GM19452 (cell line): ENCODE results near the gene RDH8.

Source experiments
- ATAC-seq: cut with Tn5 transposase; IDR thresholded peaks from one replicate; pipeline ENCODE4 v1.9.1; 2021; ENCODE audit not compliant: unreplicated experiment

RDH8 gene

GRCh38 chr19:10036601-10037071, 23.4 kb downstream of the RDH8 start:
- ATAC-seq, result no peak

- ATAC-seq, result no peak
Observed at GRCh38 chr19:10037367-10037766, 24.1 kb downstream of the RDH8 start.

GRCh38 chr19:10037809-10038208, 24.5 kb downstream of the RDH8 start:
- no peak for ATAC-seq

GRCh38 chr19:10043286-10043927, 30.1 kb downstream of the RDH8 start:
- no peak for ATAC-seq

GRCh38 chr19:10044390-10044789, 31.1 kb downstream of the RDH8 start:
- ATAC-seq, result no peak

GRCh38 chr19:10045371-10045770, 32.1 kb downstream of the RDH8 start:
- no peak for ATAC-seq

GRCh38 chr19:10049626-10050025, 36.3 kb downstream of the RDH8 start:
- no peak for ATAC-seq

- ATAC-seq, result no peak
Observed at GRCh38 chr19:10052602-10053360, 39.5 kb downstream of the RDH8 start.

- no peak for ATAC-seq
Observed at GRCh38 chr19:10061717-10062310, 48.5 kb downstream of the RDH8 start.

- no peak for ATAC-seq
Observed at GRCh38 chr19:10068205-10068604, 54.9 kb downstream of the RDH8 start.

GRCh38 chr19:10069046-10069445, 55.8 kb downstream of the RDH8 start:
- no peak for ATAC-seq

GRCh38 chr19:10070730-10071446, 57.6 kb downstream of the RDH8 start:
- no peak for ATAC-seq
